ENCODE data around the gene SYNJ2. TPM values are rescaled to one million over a fixed set of nuclear protein-coding genes. Genes with fewer than 3 reads are reported as not detected.
A peak's percentile ranks its signal among the peaks of the same experiment; 100 is the strongest.

SYNJ2 gene
- total and polyA plus RNA-seq, 2 donors (not counting 3 experiments of a cell fraction or from before 2014, with no cell fraction given), result 35.1 to 78.2 TPM

GRCh38 chr6:158002249-158002950 lies 20.7 kb downstream of the SYNJ2 start:
- Histone ChIP-seq H2AFZ (ENCODE audit: low read depth, low read length) (no peak overlapping the region), H3K9ac (replicated peaks; ENCODE audit: extremely low read depth, insufficient read depth, low read length) (peak overlapping the region; percentile 65), H4K20me1 (replicated peaks; ENCODE audit: control insufficient read depth, extremely low read depth, insufficient read depth, low read length) (no peaks in the 10 kb centered on the region), H3K9me1 (replicated peaks; ENCODE audit: control insufficient read depth, extremely low read depth, insufficient read depth, low read length) (no peaks in the 10 kb centered on the region), H3K4me3 (replicated peaks in 1 of 3; ENCODE audit: insufficient read depth in 1 of 3, low read depth in 1 of 3, low read length in 3 of 3) (no peak overlapping the region), H3K4me1 (ENCODE audit: control insufficient read depth, extremely low read depth, insufficient read depth, low read length) (peaks cover 26% of the 10 kb centered on the region), H3K27ac (ENCODE audit: insufficient read depth, low read depth, low read length) (peak overlapping the region; percentile 91), H3K79me2 (ENCODE audit: control insufficient read depth, insufficient read depth, low read length) (peaks cover 83% of the 10 kb centered on the region), H3K9me3 (replicated peaks; ENCODE audit: control insufficient read depth, insufficient read depth, low read length) (no peaks in the 10 kb centered on the region), H3K27me3 (ENCODE audit: control insufficient read depth in 2 of 2, insufficient read depth in 2 of 2, low read length in 2 of 2) (no peaks in the 10 kb centered on the region), H3K4me2 (ENCODE audit: insufficient read depth, low read length) (no peak overlapping the region), H3K36me3 (ENCODE audit: control insufficient read depth in 2 of 2, extremely low read depth in 1 of 2, insufficient read depth in 2 of 2, low read length in 2 of 2) (peaks cover 0 to 2% of the 10 kb centered on the region in 2 experiments)
- ChIA-PET POLR2A (interaction anchor here (1.2 kb wide), 1 partner anchor 38 kb away, joined by 5 read pairs; no protein-coding TSS in a partner anchor), CTCF (interaction anchor here (0.8 to 3.4 kb wide), 8 partner anchors 9 to 70 kb away, joined by 3 to 28 read pairs (median 8); partner anchors contain the start of gene SYNJ2)
- FAIRE-seq (no peak), DNase-seq (ENCODE audit: low read depth, low spot score) (no peak)
- dilution Hi-C loops (cut with MboI; ENCODE audit: extremely low pct_ligation_motif_present, low sequenced_read_pairs) (no loop called here), intact Hi-C loops (cut with micrococcal nuclease) (no loop called here)
- TF ChIP-seq JUN (IDR thresholded peaks at IDR 0.05; ENCODE audit: borderline replicate concordance, insufficient read depth, insufficient read length, low read depth) (no peak), MYC (IDR thresholded peaks at IDR 0.05; ENCODE audit: low read depth, low read length) (no peak), POLR2A (IDR thresholded peaks at IDR 0.05; ENCODE audit: low read depth, low read length) (no peak), GATA2 (IDR thresholded peaks at IDR 0.05; ENCODE audit: insufficient read depth, insufficient read length, low read depth, low read length) (no peak), EZH2 (IDR thresholded peaks at IDR 0.05; ENCODE audit: borderline replicate concordance, low read depth, low read length, severe bottlenecking) (no peak), POLR2AphosphoS5 (IDR thresholded peaks at IDR 0.05; ENCODE audit: insufficient read depth, low read depth, low read length) (peak; percentile 18)
- no TSS peak for BruUV-seq (replicated peaks)
